Astrocyte of the cerebellum (primary cell): ENCODE results near the gene DIPK1A.
A peak's percentile ranks its signal among the peaks of the same experiment; 100 is the strongest.

Experiments
- DNase-seq: peaks from one replicate; pipeline ENCODE4 v3.0.0-alpha.2; 2011; ENCODE audit warnings: low read depth
- H3K4me3 ChIP-seq: 2 replicates; pipeline ENCODE4 v1.5.1; 2011; ENCODE audit warnings: mild to moderate bottlenecking, low read depth, low read length, moderate library complexity
- in situ Hi-C: cut with HindIII; loops from 2 replicates; pipeline ENCODE4 v1.10.0; 2017; ENCODE audit warnings: low sequenced_read_pairs
- TF ChIP-seq, protein P1 (sequence below): IDR thresholded peaks from 2 replicates; pipeline ENCODE4 v1.5.1; 2012; ENCODE audit warnings: low read length, low read depth, moderate library complexity, mild to moderate bottlenecking; ENCODE audit errors: missing control alignments

The DIPK1A gene

DNA sequence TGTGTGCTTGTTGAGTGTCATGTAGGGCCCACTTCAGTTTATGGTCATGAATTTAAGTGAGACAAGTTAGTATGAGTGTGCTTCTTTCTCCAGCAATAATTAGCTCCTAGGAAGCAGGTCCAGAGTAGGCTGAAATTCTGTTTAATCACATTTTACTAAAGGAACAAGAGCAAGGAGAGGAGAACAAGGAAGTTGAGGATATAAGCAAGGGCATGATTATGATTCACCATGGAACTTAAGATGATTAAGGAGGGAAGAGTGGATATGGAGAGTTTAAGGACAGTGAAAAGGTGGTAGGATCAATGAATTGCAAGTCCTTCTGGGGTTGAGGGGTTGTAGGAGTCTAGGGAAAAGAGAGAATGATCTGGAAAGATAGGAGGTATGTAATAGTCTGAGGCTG, 3.1 kb upstream of the DIPK1A start:
- DNase-seq = no peak
- in situ Hi-C loops = no loop called here
- no peak overlapping the region for H3K4me3 ChIP-seq
- TF ChIP-seq, protein P1, sequence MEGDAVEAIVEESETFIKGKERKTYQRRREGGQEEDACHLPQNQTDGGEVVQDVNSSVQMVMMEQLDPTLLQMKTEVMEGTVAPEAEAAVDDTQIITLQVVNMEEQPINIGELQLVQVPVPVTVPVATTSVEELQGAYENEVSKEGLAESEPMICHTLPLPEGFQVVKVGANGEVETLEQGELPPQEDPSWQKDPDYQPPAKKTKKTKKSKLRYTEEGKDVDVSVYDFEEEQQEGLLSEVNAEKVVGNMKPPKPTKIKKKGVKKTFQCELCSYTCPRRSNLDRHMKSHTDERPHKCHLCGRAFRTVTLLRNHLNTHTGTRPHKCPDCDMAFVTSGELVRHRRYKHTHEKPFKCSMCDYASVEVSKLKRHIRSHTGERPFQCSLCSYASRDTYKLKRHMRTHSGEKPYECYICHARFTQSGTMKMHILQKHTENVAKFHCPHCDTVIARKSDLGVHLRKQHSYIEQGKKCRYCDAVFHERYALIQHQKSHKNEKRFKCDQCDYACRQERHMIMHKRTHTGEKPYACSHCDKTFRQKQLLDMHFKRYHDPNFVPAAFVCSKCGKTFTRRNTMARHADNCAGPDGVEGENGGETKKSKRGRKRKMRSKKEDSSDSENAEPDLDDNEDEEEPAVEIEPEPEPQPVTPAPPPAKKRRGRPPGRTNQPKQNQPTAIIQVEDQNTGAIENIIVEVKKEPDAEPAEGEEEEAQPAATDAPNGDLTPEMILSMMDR = no peak

- peak overlapping the region; percentile 65 for H3K4me3 ChIP-seq
- TF ChIP-seq, protein P1 = no peak
- in situ Hi-C loops = no loop called here
- DNase-seq = peak; percentile 32
These were observed 862 bp upstream of the DIPK1A start for GRCh38 chr1:92961896-92962752.

GRCh38 chr1:92960395-92961130, 699 bp downstream of the DIPK1A start:
- peak; percentile 60 for DNase-seq
- in situ Hi-C loops = no loop called here
- peak overlapping the region; percentile 65 for H3K4me3 ChIP-seq
- TF ChIP-seq, protein P1 = peak; percentile 75

DNA sequence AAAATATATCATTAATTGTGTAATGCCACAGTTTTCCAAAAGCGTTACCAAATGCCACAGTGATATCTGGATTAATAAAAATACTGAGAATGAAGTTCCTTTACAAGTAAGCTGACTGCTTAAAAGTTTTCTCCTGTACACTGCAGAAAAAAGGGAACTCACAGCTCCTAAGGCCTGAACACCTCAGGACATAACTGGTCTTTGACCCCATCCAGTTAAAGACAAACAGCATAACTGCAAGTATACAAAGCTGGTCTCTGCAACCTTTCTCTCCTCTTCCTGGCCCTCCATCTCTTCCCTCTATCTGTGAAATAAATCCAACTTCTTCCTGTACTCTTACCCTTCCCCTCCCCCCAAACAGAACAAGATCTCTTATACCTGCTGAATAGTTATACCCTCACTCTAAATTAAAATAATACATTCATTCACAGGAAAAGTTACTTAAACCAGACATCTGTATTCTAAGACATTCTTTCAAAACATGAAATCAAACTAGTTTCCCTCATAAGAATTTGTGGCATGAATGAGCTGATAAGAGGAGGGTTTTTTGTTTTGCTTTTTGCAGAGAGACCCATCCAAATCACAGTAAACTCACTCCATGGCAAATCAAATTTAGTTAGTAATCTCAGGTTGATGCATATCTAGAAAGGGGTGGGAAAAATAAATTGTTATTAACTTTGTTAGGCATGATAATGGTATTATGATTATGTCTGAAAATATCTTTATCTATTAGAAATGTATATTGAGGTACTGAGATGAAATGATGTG, 2.9 kb downstream of the DIPK1A start:
- DNase-seq = no peak
- in situ Hi-C loops = no loop called here
- TF ChIP-seq, protein P1 = no peak
- no peak overlapping the region for H3K4me3 ChIP-seq

DNA sequence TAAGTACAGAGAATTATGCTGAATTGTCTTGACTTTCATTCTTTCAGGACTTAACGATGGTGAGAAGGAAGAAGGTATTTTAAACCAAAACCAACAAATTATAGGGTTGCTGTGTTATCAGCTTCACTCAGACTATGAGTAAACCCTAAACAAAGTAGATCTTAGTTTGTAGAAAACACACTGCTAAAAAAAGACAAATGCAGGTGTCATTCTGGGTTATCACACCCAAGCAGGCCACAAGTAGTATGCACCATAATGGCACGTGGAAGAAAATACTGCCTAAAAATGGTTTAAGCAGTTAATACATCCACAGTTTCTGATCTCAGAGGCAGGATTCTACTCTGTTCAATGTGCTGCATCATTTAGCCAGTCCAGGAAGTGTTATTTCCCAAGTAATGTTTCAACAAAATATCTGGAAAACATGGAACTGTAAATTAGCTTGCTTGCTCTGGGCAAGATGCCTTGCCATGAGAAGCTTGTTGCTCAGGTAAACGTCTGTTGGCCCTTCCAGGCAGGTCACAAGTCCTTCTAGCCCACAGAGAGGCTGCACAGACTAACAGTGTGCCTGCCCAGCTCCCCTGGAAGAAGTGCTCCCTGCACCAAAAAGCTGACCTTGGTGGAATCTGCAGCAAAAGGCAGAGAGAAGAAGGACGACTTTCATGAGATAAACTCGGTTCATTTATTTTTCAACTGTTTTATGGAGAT, 4.1 kb downstream of the DIPK1A start:
- in situ Hi-C loops = no loop called here
- no peak for DNase-seq
- H3K4me3 ChIP-seq = no peak overlapping the region
- TF ChIP-seq, protein P1 = no peak
